Astrocyte (in vitro differentiated cells and primary cell): ENCODE results near the gene CDH5. TPM values are rescaled to one million over a fixed set of nuclear protein-coding genes. Genes with fewer than 3 reads are reported as not detected.

Experiments
- total RNA-seq: library from RNA; stranded (reverse); gene quantifications from 2 replicates; pipeline ENCODE4 v1.2.1, GENCODE V29; 2021

Gene CDH5
- total RNA-seq, 1 donor from 2014 or later: 0.30 TPM

Other genes starting within 250 kb of the CDH5 start
- 1.2 and 2.1 TPM in 2 replicates for gene BEAN1, start 60.6 kb downstream of the CDH5 start, total RNA-seq
- gene TK2, start 183.4 kb downstream of the CDH5 start, total RNA-seq: 12.4 and 16.5 TPM in 2 replicates
- 24.5 and 27.9 TPM in 2 replicates for gene CKLF, start 185.9 kb downstream of the CDH5 start, total RNA-seq
- gene CMTM1, start 199.7 kb downstream of the CDH5 start, total RNA-seq: 2.7 and 6.4 TPM in 2 replicates
- not detected in 2 replicates for gene CMTM2, start 212.8 kb downstream of the CDH5 start, total RNA-seq
- 62.0 and 62.4 TPM in 2 replicates for gene CMTM3, start 238.0 kb downstream of the CDH5 start, total RNA-seq